DMS 273 (cell line): Measurements from ENCODE around the gene BBS1.
"Not testable (repeated sequence)": the region's sequence is repeated elsewhere in the genome, so short reads cannot be mapped to it uniquely, and the experiment has no call there.

Source experiments
- DNase-seq: peaks from one replicate; lab custom pipeline; 2025; ENCODE audit not compliant: unreplicated experiment; lab: John Stamatoyannopoulos, UW

BBS1 gene

DNA sequence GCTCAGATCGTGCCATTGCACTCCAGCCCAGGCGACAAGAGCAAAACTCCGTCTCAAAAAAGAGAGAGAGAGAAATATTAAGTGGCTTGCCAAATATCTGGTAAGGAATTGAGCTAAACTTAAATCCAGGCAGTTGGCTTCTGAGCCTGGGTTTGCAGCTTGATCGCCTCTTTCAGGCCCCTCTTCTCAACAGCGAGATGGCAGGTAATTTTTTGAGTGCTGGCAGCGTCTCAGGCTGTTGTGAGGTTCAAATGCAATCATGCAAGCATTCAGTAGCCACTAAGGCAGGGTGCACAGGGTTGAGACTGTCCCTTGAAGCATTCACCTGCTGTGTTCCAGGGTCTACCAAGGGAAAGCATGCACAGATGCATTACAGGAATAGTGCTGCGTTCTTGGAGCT, 58.6 kb downstream of the BBS1 start:
- no peak for DNase-seq

DNA sequence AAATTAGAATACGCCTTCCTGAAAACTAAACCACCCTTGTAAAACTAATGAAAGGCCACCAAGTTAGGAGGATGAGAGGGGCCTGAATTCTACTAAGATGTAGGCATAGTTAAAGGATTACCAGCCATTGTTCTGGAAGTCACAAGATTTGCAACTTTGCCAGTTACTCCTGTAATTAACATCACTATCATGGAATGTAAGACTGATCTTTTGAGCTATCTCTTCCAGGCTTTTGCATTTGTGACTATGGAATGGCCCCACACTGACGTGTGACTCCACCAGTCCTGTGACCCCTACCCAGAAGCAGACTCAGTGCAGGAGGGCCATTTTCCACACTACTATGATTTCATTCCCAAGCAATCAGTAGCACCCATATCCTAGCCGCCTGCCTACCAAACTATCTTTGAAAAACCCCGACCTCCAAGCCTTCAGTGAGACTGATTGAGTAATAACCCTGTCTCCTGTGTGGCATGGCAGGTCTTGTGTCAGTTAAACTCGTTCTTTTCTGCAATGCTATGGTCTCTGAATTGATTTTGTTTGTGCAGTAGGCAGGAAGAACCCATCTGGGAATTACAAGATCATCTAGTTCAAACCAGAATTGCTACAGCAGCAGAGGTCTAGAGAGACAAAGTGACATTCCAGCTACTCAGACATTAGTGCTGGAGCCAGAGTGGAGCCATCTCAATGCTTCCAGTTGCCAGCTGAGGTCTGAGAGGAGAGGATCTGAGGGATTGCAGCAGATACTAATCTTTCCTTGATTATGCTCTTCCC, 59.8 kb downstream of the BBS1 start:
- no peak for DNase-seq

DNA sequence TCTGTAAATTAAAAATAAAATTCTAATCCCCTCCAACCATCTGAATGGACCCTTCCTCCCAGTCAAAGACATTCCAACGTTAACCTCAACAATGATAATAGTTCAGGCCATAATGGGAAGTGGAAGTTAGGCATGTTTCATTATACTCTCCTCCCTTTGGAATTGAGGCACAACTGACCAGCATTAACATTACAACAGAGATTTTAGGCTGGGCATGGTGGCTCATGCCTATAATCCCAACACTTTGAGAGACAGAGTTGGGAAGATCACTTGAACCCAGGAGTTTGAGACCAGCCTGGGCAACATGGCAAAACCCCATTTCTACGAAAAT, 60.4 kb downstream of the BBS1 start:
- no peak for DNase-seq

DNA sequence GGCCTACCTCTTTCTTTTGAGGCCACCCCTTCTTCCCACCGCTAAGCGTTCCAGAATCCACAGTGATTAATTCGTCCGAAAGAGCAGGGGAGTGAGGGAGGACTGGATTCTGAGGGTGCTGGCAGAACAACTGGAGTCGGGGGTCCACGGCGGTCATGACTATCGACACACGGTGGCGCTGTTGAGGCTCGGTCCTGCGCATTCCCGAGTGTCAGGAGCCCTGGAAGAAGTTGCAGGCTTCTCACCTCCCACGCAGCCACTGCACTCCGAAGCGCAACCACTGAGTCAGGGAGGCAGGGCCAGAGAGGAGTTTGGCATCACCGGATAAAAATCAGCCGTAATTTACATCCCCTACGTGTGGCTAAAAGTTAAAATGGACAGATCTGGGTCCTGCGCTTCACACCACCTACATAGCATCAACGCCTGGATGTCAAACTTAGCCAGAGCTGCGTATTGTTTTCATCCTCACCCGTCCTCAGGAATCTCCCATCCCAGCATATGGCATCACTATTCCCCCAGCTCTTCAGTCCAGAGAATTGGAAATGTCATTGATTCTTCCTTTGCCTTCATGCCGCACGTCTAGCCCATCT, 68.7 kb downstream of the BBS1 start:
- peak; percentile 78 for DNase-seq

DNA sequence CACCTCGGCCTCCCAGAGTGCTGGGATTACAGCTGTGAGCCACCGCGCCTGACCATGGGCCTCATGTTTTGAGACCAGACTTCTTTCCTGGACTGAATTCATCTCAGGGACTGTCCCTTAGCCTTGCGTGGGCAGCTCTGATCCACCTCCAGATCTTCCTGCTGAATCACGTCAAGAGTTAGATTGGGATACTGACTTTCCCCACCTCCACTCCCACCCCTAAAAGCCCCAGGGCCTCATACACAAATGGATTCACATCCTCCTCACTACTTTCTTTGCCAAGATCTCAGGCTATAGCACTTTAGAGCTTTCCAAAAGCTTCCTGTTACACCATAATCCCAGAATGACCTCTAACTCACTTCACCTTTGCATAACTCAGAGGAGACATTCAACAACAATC, 70.4 kb downstream of the BBS1 start:
- no peak for DNase-seq

DNA sequence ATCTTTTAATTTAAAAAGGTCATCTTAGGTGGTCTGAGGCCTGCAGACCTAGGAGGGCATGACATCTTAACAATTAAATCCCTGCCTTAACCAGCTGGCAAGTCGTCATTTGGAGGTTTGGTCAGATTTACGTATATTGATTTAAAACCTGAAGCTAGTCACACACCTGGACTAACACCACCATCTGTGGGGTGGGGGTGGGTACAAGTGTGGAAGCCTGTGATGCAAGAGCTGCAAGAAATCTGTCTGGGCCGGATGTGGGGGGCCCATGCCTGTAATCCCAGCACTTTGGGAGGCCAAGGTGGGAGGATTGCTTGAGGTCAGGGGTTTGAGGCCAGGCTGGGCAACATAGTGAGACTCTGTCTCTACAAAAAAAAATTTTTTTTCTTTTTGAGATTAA, 70.8 kb downstream of the BBS1 start:
- no peak for DNase-seq

DNA sequence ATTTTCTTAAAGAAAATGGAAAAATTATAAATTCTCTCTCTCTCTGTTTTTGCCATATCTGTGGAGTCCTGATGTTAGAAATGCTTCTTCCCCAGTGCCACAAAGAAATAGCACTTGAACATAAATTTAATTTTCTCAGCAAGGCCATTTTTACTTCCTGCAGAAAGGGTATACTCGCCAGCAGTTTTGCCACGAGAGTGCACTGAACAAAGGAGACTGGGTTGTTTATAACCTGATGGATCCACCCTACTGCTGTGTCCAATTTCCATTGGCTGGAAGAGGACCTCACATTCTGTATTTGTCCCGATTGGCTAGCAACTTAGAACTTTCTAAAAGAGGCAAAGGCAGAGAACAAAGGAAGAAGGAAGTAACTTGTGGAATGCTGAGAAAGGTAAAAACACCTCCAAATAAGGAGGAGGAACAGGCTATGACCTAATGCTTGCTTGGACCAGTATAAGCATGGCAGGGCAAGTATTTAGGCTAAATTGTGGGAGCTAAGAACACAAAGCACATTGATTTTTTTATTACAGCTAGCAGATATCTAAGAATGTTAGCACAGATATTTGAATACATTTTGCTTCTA, 72.2 kb downstream of the BBS1 start:
- DNase-seq = not testable (repeated sequence)
